Stimulated activated CD4-positive, alpha-beta T cell treated with anti-CD3 and anti-CD28 coated beads, TNF-alpha, amount 100 ng/mL, for 48 hours (primary cell): ENCODE results near the gene TMTC2.

ENCODE experiments used
- DNase-seq, 3 donors: peaks; one replicate each; pipeline ENCODE4 v3.0.0-alpha.2; 2020; ENCODE audit warnings: low read depth in 3 of 3

TMTC2 gene

DNA sequence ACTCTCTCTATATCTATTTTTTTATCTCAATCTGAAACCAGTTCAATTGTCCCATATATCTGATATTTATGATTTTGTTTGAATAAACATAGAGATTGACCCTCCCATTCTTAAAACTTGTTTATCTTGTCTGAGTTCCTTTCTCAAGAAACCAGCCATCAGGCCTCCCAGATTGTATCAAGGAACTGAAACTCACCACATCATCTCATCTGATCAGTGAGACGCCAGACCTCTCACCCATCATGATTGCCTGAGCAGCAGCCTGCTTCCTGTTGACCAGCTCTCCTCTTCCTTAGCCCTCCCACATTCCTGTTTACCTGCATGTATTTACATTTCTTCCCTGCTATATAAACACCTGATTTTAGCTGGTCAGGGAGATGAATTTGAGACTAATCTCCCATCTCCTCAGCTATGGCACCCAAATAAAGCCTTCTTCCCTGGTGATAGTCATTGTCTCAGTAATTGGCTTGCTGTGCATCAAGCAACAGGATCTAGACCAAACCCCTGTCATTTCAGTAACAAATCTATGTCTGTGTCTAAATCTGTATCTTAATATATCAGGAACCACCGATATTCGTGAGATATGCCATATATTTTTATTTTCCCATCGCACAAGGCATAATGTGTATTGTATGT is 323.6 kb downstream of the TMTC2 start:
- no peak for DNase-seq

DNA sequence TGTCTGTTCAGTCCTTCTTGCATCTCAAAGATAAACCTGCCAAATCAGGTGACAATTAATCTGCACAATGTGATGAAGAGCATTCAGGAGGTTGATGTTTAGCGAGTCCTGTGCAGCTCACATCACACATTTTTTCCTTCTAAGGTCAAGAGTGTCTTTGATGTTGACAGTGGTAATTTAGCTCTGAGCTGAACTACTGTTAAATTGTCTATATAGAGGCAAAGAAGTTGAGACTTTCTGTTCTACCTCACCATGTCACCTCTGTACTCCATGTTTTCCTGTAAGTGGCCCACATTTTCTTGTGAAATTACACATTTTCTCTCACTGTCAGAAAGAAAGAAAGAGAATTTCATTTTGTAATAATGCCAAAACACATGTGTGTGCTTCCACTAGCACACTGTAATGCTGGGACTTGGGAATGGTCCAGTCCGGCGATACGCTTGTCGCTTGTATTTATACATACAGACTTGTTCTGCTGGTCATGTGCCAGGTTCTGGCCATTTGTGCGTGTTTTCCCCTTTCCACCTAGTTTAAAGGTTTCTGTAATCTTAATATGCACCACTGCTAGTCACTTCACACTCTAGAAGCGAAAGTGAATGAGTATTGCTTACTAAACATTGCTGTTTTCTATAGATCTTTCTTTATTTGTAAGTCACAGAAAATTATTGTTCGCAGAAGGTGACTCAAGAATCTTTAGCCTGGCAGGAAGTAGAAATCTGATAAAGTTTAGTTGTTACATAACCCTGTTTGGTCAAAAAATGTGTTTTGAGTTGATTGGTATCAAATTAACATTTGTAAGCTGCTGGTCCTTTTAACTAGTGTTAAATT is 328.9 kb downstream of the TMTC2 start:
- no peak for DNase-seq

DNA sequence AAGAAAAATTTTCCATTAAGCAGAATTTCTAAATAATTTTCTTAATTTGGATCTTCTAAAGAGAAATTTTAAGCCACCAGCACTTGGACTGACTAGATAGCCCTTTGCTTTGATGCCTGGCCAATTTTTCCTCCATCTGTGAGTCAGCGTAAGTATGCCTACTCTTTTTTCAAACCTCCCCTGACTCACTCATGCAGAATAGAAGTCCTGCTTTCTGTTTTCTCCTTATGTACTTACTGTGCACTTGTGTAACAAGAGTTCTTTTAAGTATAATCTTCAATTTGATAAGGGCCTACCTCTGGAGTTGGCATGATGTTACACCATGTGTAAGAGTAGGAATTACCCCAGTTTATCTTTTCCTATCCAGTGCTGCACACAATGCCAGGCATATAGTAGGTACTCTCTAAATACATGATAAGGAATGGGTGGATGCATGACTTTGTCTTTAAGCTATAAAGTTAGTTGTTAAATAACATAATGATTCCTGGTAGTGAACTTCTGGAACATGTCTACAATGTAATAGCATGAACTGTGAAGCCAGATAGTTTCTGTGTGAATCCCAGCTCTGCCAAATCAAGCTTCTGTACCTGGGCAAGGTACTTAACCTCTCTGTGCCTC is 329.6 kb downstream of the TMTC2 start:
- DNase-seq = no peak

DNA sequence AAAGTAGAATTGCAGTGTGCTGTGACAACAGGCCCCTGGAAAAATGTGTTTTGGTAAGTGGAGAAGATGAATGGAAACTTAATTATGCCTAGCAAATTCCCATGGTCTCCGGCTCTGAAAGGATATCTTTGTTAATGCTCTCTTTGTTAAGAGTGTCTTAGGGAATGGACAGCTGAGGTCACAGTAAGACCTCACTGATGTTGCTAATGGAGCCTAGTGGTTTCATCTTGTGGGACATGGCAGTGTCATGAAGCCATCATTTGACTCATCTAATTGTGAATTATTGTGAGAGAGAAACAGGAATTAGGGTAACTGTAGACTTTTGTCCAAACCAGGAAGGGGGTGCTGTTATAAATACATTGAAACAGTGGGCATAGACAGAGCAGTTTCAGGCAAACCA is 330.3 kb downstream of the TMTC2 start:
- no peak for DNase-seq

DNA sequence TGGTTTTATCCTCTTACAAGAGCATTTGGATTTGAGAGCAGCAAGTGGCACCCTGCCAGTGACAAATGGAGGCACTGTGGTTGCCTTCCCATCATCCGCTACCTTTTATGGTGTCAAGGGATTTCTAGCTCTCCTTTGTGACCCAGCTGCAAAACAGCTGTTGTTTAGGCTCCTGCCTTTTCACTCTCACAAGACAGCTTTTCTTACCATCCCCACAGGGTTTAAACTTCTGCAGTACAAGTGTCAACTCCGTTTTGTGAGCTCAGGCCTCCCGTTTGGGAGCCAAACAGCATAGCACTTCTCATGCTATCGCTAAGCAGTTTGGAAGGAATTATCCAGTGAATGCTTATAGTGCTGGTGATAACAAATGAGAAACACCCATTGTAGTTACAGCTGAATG is 331.4 kb downstream of the TMTC2 start:
- no peak for DNase-seq

DNA sequence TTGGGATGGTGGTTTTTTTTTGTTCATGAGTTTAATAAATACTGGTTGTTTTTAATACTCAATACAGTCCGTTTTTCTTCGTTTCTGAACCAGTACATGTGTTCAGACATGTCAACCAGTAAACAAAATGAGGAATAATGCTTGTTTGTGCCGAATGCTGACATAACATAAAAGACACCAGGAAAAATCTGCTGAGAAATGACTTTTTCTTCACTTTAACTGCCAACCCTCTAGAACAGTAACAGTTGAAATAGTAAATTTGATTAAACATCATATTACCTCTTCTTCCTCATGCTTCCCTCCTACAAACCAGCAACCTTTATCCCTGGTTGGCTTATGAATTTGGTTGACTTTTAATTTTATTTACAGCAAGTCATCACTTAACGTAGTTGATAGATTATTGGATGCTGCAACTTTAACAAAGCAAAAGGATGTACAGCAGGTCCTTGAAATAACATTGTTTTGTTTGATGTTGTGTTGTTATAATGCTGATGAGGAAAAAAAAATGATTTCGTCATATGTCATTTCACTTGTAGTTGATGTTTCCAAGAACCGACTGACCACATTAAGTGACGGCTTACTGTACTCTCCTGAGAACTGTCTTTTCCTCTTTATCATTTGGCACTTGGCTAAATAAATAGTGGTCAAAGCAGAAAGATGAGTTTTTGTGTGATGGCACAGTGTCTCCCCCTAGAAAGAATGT is 340.5 kb downstream of the TMTC2 start:
- no peak for DNase-seq

DNA sequence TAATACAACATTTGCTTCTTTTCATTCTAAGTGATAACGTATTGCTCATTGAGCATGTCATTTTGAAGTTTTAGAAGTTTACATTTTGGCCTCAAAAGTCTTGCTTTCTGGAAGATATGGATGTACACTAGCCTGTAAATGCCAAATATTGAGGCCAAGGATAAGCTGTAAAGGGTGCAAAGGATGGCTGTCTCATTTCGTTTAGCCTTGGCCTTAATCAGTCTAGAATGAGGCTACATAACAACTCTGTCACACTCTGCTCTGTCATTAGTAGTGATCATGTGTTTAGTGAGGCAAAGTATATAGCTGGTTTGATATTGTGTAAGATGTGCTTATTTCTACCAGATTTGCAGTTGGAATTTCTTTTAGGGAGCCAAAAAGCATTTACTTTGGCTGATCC is 344.5 kb downstream of the TMTC2 start:
- DNase-seq = no peak

DNA sequence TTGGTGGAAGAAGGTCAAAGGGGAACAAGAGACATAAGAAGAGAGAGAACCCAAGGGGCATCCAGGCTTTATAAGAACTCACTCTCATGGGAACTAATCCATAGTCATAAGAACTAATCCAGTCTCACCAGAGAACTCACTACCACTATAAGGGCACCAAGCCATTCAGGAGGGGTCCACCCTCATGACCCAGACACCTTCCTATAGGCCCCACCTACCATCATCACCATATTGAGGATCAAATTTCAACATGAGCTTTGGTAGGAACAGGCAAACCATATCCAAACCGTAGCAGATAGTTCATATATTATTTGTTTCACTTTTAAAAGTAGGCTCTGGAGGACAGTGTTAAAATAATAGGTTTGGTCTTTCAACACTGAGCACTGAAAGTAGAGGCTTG is 350.1 kb downstream of the TMTC2 start:
- no peak for DNase-seq

DNA sequence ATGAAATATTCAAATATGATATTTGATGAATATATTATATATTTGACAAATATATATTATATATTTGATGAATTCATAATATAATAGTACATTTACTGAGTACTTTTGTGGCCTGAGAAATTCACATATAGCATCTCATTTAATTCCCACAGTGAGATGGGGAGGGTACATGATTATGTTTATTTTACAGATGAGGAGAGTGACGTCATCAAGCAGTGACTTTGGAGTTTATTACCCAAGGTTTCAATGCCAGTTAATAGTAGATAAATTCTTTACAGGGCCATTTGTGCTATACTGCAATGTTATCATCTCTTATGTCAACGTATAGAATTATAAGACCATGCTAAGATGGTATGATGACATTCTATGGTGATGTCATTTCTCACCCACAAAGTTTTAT is 352.7 kb downstream of the TMTC2 start:
- DNase-seq = no peak

DNA sequence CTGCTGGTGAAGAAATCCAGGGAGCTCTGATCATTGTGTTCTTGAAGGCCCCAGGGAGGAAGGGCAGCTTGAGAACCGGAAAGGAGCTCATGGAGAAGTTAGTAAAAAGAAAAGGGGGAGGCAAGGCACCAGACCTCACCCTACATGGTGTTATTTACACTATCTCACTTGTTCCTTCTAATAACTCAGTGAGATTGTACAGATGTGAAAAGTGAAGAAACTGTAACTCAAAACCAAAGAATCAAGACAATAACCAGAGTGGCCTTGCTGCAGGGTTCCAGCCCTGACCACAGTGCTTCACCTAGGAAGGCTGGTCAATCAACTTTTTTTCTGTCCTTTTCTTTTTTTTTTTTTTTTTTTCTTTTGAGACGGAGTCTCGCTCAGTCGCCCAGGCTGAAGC is 353.6 kb downstream of the TMTC2 start:
- DNase-seq = no peak

DNA sequence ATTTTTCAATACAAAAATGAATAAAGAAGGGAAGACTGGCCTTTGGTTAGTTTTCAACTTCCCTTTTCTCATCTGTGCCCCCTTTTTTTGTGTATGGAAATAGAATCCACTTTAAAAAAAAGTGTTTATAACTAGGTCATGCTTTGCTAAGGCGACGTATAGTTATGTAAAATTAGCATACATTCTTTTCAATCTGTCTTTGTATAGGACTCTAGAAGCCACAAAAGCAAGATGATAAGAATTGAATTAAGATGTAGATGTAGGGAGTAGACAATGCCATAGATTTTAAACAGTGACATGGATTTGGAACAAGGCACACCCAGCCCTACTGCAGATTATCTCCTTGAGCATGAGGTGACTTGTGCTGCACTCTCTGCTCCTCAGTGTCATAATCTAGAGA is 354.3 kb downstream of the TMTC2 start:
- DNase-seq = no peak

DNA sequence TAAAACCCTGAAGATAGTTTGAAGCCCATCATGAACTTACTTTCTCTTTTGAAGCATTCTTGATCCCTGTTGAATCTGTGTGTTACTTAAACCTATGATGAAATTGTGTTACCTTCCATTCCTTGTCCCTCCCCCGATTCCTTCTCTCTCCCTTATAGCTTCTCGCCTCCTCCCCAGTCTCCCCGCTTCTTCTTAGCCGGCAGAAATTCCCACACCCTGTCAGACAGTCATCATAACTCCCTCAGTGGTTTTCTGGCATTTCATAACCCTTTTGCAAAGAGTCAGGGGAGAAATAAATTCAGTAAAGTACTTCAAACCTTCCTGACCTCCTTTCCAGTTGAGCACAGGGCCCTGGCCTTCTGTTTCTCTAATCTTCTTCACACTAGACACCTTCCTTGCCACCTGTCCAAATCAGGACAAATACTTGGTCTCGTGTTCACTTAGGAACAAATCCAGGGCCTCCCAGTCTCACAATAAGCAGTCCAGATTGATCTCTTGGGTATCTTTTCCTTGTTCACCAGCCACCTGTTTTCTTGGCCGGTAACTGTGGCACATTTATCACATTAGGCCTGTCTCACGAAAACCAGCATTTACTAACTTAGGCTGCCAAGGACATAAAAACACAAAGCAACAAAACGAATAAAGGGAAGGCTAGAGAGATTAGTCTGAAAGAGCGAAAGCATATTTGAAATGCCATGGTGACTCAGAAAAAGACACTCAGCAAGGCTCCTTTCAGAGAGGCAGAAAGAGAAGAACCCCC is 355.9 kb downstream of the TMTC2 start:
- no peak for DNase-seq

DNA sequence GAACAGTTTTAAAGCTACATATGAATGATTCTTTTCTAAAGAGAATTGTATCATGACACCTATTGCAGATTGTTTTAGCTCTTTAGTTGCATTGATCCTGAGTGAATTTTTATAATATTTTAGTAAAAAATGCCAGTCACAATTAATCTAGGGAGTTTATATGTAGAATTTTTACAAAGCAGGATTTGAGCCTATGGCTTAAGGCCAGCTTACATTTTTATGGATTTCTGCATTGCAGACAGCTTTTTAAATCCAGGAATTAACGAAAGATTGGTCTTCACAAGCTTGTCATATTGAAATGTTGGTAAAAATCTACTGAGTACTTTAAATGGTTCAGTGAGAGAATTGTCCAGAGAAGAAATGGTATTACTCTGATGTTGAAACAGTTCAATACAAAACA is 358.0 kb downstream of the TMTC2 start:
- no peak for DNase-seq

DNA sequence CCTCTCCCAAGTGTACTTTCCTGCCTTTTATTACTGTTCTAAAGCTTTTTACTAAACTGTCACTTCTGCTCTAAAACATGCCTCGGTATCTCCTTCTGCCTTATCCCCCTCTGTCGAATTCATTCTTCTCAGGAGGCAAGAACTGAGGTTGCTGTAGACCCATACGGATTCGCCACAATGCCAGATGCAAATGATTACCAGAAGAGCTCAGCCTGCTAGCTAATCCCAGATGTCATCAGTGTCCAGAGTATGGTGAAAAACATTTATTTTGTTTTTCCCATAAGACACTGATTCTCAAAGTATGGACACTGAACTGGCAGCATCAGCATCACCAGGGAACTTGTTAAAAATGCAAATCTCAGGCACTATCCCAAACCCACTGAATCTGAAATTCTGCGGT is 359.3 kb downstream of the TMTC2 start:
- DNase-seq = no peak

DNA sequence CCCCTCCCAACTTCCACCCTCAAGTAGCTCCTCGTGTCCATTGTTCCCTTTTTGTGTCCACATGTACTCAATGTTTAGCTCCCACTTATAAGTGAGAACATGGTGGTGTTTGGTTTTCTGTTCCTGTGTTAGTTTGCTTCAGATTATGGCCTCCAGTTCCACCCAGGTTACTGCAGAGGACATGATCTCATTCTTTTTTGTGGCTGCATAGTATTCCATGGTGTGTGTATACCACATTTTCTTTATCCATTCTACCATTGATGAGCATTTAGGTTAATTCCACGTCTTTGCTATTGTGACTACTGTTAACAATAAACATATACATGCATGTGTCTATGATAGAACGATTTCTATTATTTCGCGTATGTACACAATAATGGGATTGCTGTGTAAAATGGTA is 362.6 kb downstream of the TMTC2 start:
- DNase-seq = no peak

DNA sequence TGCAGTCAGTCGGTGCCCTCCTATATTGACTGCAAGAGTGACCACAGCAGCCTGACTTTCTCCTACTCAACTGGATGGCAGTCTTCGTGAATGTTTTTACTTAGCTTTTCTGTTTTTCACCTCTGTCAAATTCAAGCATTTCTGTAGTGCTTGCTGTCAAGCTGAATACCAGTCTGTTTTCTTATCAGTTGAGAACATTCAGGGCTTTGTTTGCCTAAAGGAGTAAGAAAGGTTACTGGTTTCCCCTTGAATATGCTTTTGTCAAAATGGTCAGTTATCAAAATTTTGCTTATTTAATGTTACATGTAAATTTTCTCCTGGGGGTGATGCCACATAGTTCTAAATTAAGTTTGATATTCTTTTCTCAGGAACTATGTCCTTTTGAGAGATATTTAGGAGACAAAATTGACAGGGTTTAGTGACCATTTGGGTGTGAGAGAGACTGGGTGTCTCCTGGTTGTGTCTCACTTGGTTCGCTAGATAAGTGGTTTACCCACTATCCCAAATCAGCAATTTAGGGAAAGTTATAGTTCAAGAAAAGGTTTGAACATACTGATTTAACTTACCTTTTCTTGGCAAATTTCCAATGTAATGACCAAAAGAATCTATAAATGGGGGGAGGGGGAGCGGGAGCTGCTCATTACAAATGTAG is 366.3 kb downstream of the TMTC2 start:
- DNase-seq = no peak

DNA sequence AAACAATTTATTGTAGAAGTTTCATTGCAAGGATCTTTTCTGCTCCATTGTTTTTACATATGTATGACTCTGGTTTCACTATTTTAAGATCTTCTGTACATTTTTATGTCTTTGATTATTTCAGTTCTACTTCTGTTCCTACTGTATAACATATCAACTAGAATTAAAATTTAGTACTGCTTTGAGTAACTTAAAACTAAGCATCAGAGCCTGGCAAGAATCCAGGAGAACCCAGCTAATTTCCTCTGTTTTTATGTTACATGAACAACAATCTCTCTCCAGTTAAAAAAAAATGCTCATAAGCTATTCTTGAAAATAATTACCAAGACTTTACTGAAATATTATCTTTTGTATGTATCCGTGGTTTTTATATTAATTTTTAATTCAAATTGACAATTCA is 370.7 kb downstream of the TMTC2 start:
- DNase-seq = no peak

DNA sequence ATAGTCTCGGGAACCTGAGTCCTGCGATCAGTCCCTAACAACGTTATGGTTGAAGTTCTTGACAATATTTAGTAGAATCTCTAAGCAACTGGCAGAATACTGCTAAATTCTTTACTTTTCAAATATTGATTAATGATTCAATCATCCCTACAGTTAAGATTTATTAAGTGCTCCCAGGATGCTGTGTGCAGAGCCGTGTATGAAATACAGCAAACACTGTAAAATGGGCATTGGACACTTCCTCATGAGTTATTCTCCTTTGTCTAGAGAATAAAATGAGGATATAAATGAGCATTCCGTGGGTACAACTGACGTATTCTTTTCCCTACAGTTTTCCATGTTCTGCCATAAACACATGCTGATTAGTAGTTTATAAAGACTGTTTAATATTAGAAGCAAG is 372.4 kb downstream of the TMTC2 start:
- DNase-seq = no peak

DNA sequence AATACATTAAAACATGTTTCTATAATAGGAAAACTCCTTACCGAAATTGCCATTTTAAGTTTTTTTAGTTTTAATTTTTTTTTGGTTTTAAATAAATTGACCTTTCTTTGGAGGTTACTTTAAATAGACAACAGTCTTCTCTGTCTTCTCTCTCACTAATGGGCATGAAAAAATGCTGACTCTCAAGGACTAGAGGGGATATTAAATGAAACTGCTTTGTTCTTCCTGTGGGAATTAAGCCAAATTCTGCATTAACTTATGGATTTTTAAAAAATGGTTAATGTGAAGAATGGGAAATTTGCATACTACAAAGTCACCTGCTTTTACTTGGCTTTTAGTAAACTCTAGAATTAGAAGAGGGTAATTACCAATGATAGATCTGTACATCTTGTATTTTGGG is 378.9 kb downstream of the TMTC2 start:
- DNase-seq = no peak

DNA sequence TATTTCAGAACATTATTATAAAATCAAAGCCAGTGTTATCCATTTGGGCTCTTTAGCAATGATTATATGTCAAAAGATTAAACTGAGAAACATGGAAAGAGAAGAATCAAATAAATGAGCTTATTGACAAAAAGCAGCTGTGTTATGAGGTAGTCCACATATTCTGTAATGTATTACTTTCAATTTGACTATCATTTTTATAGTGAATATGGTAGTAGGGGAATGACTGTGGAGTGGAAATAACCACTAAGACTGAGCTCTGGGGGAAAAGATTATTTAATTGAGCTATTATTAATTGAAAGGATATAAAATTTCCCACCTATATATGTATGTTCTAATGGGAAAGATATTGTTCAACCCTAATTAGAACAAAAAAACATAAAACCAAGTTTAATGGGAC is 381.3 kb downstream of the TMTC2 start:
- no peak for DNase-seq

DNA sequence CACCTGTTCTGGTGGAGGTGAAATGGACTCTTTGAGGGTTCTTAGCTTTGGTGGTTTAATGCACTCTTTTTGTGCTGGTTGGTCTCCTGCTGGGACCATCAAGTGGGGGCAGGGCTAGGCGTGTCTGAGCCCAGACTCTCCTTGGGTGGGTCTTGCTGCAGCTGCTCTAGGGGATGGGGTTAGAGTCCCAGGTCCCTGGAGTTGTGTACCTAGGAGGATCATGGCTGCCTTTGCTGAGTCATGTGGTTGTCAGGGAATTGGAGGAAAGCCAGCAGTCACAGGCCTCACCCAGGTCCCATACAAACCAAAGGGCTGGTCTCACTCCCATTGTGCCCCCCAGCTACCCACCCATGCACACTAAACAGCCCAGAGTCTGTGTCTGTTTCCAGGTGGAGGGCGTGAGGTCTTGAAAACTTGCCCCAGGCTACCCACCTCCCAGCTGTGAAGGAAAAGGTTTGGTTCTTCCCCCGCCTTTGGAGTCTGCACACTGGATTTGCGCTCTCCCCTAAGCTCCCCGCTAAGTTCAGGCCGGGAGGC is 387.7 kb downstream of the TMTC2 start:
- no peak for DNase-seq
